ENCODE results near the gene GALNT10. TPM values are rescaled to one million over a fixed set of nuclear protein-coding genes. Genes with fewer than 3 reads are reported as not detected.
A peak's percentile ranks its signal among the peaks of the same experiment; 100 is the strongest.

Gene GALNT10
- total and polyA plus RNA-seq, 2 experiments from 2014 or later, result 3.2 to 12.9 TPM

GRCh38 chr5:154403234-154403633, 212.7 kb downstream of the GALNT10 start (continued):
- TF ChIP-seq CREB1 (CRISPR knock-in tag; IDR thresholded peaks at IDR 0.05; ENCODE audit: low read depth), result no peak
- no peak for TF ChIP-seq NANOG (IDR thresholded peaks at IDR 0.05; ENCODE audit: borderline replicate concordance)

DNA sequence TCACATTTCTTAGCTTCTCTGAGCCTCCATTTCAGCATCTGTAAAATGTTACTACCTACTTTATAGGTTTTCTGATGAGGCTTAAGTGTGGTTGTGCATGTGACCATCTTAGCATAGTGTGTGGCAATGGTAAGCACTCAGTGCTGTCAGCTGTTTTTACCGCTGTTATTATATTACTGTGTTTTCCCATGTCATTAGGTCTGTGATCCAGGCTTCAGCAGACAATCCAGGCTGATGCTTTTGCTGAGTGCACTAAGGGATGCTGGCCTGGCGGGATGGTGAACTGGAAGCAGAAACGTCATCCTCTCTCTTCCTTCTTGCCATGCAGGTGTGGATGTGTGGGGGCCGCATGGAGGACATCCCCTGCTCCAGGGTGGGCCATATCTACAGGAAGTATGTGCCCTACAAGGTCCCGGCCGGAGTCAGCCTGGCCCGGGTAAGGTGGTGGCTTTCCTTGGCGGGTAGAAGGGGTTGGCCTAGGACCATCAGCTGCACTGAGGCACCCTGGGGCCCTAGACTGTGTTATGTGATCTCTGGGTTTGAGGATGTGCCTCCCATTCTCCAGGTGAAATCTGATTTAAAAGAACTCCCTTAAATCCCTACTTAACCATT, 213.3 kb downstream of the GALNT10 start:
- H4K20me1 ChIP-seq (replicated peaks; ENCODE audit: insufficient read depth), result no peaks in the 10 kb centered on the region; the same call in 1 of the 2 replicates
- H3K27ac Mint-ChIP-seq, result no peak overlapping the region
- no peak overlapping the region for H2AFZ ChIP-seq
- TF ChIP-seq STAT1 (IDR thresholded peaks at IDR 0.05; ENCODE audit: unreplicated experiment), result no peak
- no peak for TF ChIP-seq NANOG (IDR thresholded peaks at IDR 0.05; ENCODE audit: borderline replicate concordance)
- TF ChIP-seq ZNF331 (CRISPR knock-in tag; IDR thresholded peaks at IDR 0.05; ENCODE audit: low read depth), result no peak
- TF ChIP-seq, protein P1, sequence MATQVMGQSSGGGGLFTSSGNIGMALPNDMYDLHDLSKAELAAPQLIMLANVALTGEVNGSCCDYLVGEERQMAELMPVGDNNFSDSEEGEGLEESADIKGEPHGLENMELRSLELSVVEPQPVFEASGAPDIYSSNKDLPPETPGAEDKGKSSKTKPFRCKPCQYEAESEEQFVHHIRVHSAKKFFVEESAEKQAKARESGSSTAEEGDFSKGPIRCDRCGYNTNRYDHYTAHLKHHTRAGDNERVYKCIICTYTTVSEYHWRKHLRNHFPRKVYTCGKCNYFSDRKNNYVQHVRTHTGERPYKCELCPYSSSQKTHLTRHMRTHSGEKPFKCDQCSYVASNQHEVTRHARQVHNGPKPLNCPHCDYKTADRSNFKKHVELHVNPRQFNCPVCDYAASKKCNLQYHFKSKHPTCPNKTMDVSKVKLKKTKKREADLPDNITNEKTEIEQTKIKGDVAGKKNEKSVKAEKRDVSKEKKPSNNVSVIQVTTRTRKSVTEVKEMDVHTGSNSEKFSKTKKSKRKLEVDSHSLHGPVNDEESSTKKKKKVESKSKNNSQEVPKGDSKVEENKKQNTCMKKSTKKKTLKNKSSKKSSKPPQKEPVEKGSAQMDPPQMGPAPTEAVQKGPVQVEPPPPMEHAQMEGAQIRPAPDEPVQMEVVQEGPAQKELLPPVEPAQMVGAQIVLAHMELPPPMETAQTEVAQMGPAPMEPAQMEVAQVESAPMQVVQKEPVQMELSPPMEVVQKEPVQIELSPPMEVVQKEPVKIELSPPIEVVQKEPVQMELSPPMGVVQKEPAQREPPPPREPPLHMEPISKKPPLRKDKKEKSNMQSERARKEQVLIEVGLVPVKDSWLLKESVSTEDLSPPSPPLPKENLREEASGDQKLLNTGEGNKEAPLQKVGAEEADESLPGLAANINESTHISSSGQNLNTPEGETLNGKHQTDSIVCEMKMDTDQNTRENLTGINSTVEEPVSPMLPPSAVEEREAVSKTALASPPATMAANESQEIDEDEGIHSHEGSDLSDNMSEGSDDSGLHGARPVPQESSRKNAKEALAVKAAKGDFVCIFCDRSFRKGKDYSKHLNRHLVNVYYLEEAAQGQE (IDR thresholded peaks at IDR 0.05; ENCODE audit: unreplicated experiment), result no peak
- TF ChIP-seq CREB1 (CRISPR knock-in tag; IDR thresholded peaks at IDR 0.05; ENCODE audit: low read depth), result no peak
- no peak for TF ChIP-seq ZNF462 (CRISPR knock-in tag; IDR thresholded peaks at IDR 0.05)
- TF ChIP-seq JUNB (IDR thresholded peaks at IDR 0.05; ENCODE audit: unreplicated experiment), result no peak
- TF ChIP-seq ZNF114 (CRISPR knock-in tag; IDR thresholded peaks at IDR 0.05), result no peak
- no peak for TF ChIP-seq POLR2AphosphoS5 (IDR thresholded peaks at IDR 0.05; ENCODE audit: low read depth)
- no peak for TF ChIP-seq EZH2 (IDR thresholded peaks at IDR 0.05; ENCODE audit: low read depth, unreplicated experiment)
- no peak for TF ChIP-seq EZH2phosphoT487 (IDR thresholded peaks at IDR 0.05; ENCODE audit: unreplicated experiment)
- TF ChIP-seq, protein P2, sequence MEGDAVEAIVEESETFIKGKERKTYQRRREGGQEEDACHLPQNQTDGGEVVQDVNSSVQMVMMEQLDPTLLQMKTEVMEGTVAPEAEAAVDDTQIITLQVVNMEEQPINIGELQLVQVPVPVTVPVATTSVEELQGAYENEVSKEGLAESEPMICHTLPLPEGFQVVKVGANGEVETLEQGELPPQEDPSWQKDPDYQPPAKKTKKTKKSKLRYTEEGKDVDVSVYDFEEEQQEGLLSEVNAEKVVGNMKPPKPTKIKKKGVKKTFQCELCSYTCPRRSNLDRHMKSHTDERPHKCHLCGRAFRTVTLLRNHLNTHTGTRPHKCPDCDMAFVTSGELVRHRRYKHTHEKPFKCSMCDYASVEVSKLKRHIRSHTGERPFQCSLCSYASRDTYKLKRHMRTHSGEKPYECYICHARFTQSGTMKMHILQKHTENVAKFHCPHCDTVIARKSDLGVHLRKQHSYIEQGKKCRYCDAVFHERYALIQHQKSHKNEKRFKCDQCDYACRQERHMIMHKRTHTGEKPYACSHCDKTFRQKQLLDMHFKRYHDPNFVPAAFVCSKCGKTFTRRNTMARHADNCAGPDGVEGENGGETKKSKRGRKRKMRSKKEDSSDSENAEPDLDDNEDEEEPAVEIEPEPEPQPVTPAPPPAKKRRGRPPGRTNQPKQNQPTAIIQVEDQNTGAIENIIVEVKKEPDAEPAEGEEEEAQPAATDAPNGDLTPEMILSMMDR (conservative IDR thresholded peaks at IDR 0.05; ENCODE audit: low read depth in 2 of 2), result no peak
- TF ChIP-seq, protein P3, sequence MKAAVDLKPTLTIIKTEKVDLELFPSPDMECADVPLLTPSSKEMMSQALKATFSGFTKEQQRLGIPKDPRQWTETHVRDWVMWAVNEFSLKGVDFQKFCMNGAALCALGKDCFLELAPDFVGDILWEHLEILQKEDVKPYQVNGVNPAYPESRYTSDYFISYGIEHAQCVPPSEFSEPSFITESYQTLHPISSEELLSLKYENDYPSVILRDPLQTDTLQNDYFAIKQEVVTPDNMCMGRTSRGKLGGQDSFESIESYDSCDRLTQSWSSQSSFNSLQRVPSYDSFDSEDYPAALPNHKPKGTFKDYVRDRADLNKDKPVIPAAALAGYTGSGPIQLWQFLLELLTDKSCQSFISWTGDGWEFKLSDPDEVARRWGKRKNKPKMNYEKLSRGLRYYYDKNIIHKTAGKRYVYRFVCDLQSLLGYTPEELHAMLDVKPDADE (IDR thresholded peaks at IDR 0.05), result no peak
- H3K27ac ChIP-seq (ENCODE audit: low read depth), result no peak overlapping the region
- H3K4me3 Mint-ChIP-seq, result no peak overlapping the region
- H3K36me3 Mint-ChIP-seq (ENCODE audit: low read depth), result no peaks in the 10 kb centered on the region
- H3K36me3 ChIP-seq (ENCODE audit: insufficient read depth), result no peaks in the 10 kb centered on the region
- H3K4me2 ChIP-seq, result no peak overlapping the region; the same call in 1 of the 2 replicates
- ATAC-seq (peak; percentile 14), DNase-seq (ENCODE audit: low spot score) (no peak)
- peaks cover 9% of the 10 kb centered on the region; the same call in 2 of the 3 replicates for H3K4me1 Mint-ChIP-seq
- no peaks in the 10 kb centered on the region for H3K27me3 ChIP-seq (ENCODE audit: insufficient read depth)
- no peak overlapping the region for H3K4me3 ChIP-seq
- H3K79me2 ChIP-seq (replicated peaks; ENCODE audit: insufficient read depth), result no peaks in the 10 kb centered on the region
- H3F3A ChIP-seq (replicated peaks; ENCODE audit: low read depth), result no peaks in the 10 kb centered on the region
- H3K4me1 ChIP-seq (ENCODE audit: insufficient read depth), result no peaks in the 10 kb centered on the region
- peaks cover 3% of the 10 kb centered on the region for H3K27me3 Mint-ChIP-seq (ENCODE audit: insufficient read depth, low read depth, poor library complexity)
- H3K9me2 ChIP-seq (ENCODE audit: insufficient read depth), result no peaks in the 10 kb centered on the region
- no peaks in the 10 kb centered on the region for H3K9me3 Mint-ChIP-seq

Measured in GM23338 (cell line).